GM12878 (cell line): ENCODE results near the gene VMP1. TPM values are rescaled to one million over a fixed set of nuclear protein-coding genes. Genes with fewer than 3 reads are reported as not detected.

Experiments
- ATAC-seq: fragments of 200-7000 bp; cut with Tn5 transposase; 3 replicates; pipeline ENCODE4 v1.9.1; 2020; ENCODE audit warnings: mild to moderate bottlenecking, moderate library complexity
- BruUV-seq: library from RNA; stranded (reverse); fragments of 400-500 nt; replicated peaks from 2 replicates; lab custom pipeline; 2021; lab: Mats Ljungman, UMichigan
- CTCF ChIA-PET: fragments of 300-600 bp; sonication (Branson Sonifier 250); formaldehyde crosslinking; extraction: SDS; loops from one replicate; lab custom pipeline; 2021; ENCODE audit warnings: inconsistent platforms; lab: Yijun Ruan, JAX
- POLR2A ChIA-PET: fragments of 350-600 bp; formaldehyde crosslinking; extraction: SDS; loops from one replicate; lab custom pipeline; 2021; ENCODE audit warnings: inconsistent platforms; lab: Charles Lee
- RAD21 ChIA-PET: fragments of 300-600 bp; sonication (Branson Sonifier 250); formaldehyde crosslinking; loops from one replicate; lab custom pipeline; 2023; ENCODE audit warnings: antibody characterized with exemption; ENCODE audit not compliant: unreplicated experiment; lab: Charles Lee
- SMC1A ChIA-PET: fragments of 300-600 bp; sonication (Branson Sonifier 250); formaldehyde crosslinking; loops from one replicate; lab custom pipeline; 2023; ENCODE audit not compliant: unreplicated experiment, uncharacterized antibody; lab: Charles Lee
- DNase-seq: peaks from one replicate; pipeline ENCODE4 v3.0.0-alpha.2; 2011; ENCODE audit warnings: low read depth, low spot score
- FAIRE-seq: peaks from 3 replicates; lab custom pipeline; 2011; peaks lifted over from hg19 to GRCh38; lab: Jason Lieb, UNC
- H2AFZ ChIP-seq: 2 replicates; pipeline ENCODE4 v1.6.0; 2011; ENCODE audit warnings: low read depth, low read length, control low read depth; ENCODE audit not compliant: control insufficient read depth
- H3K27ac ChIP-seq: 2 replicates; pipeline ENCODE4 v1.5.1; 2011; ENCODE audit warnings: control low read depth; ENCODE audit not compliant: control insufficient read depth, insufficient read depth
- H3K27me3 ChIP-seq, 2 experiments: replicated peaks in 1 of 2; 2 replicates each; pipeline versions ENCODE4 v1.6.0 to v1.6.1; 2011; ENCODE audit warnings: low read length in 1 of 2; ENCODE audit not compliant: control insufficient read depth in 2 of 2, insufficient read depth in 2 of 2
- H3K36me3 ChIP-seq, 2 experiments: 2 replicates each; pipeline ENCODE4 v1.5.1; 2011; ENCODE audit warnings: low read length in 1 of 2; ENCODE audit not compliant: control insufficient read depth in 2 of 2, insufficient read depth in 2 of 2
- H3K4me1 ChIP-seq: 2 replicates; pipeline ENCODE4 v1.6.1; 2011; ENCODE audit warnings: mild to moderate bottlenecking, low read length, moderate library complexity, mixed read lengths; ENCODE audit not compliant: control insufficient read depth, insufficient read depth
- H3K4me2 ChIP-seq: 2 replicates; pipeline ENCODE4 v1.6.0; 2011; ENCODE audit warnings: control low read depth; ENCODE audit not compliant: control insufficient read depth, insufficient read depth
- H3K4me3 ChIP-seq: fragments of 200-600 bp; sonication (generic); 2 replicates; pipeline ENCODE4 v1.5.1; 2016
- H3K79me2 ChIP-seq: 2 replicates; pipeline ENCODE4 v1.6.0; 2011; ENCODE audit warnings: low read length; ENCODE audit not compliant: control insufficient read depth, insufficient read depth
- H3K9ac ChIP-seq: 2 replicates; pipeline ENCODE4 v1.8.0; 2011; ENCODE audit warnings: low read length, control low read depth, mixed read lengths; ENCODE audit not compliant: control insufficient read depth, insufficient read depth
- H3K9me3 ChIP-seq: replicated peaks from 3 replicates; pipeline ENCODE4 v1.5.1; 2011; ENCODE audit warnings: mild to moderate bottlenecking, low read length; ENCODE audit not compliant: control insufficient read depth, insufficient read depth
- H4K20me1 ChIP-seq: 2 replicates; pipeline ENCODE4 v1.6.0; 2011; ENCODE audit not compliant: control insufficient read depth, insufficient read depth
- JUND ChIP-seq: IDR thresholded peaks from 2 replicates; pipeline ENCODE4 v1.6.1; 2012; ENCODE audit warnings: low read depth, mild to moderate bottlenecking, low read length, improper control_type of control experiment, moderate library complexity
- KLF5 ChIP-seq: fragments of 450-650 bp; IDR thresholded peaks from 2 replicates; pipeline ENCODE4 v1.6.1; 2014; ENCODE audit warnings: mild to moderate bottlenecking; ENCODE audit not compliant: partially characterized antibody
- PBX3 ChIP-seq: IDR thresholded peaks from 2 replicates; pipeline ENCODE4 v1.6.1; 2011; ENCODE audit warnings: mild to moderate bottlenecking, low read depth, low read length, moderate library complexity; ENCODE audit not compliant: insufficient replicate concordance
- RB1 ChIP-seq: fragments of 450-650 bp; formaldehyde crosslinking; IDR thresholded peaks from 2 replicates; pipeline ENCODE4 v1.6.1; 2017; ENCODE audit warnings: mild to moderate bottlenecking, borderline replicate concordance
- SREBF2 ChIP-seq: IDR thresholded peaks from 2 replicates; pipeline ENCODE4 v1.6.1; 2012; ENCODE audit warnings: mild to moderate bottlenecking, low read length
- ZNF592 ChIP-seq: fragments of 450-650 bp; IDR thresholded peaks from 2 replicates; pipeline ENCODE4 v1.6.1; 2017; ENCODE audit warnings: mild to moderate bottlenecking, moderate library complexity
- in situ Hi-C: fragments of 300-500 bp; cut with MboI; formaldehyde crosslinking; loops from 9 replicates; pipeline ENCODE4 v1.14.3; 2018; ENCODE audit warnings: mixed read lengths
- intact Hi-C: fragments of 100-400 bp; cut with micrococcal nuclease; formaldehyde crosslinking; loops from one replicate; pipeline ENCODE4 v1.14.2; 2022; ENCODE audit not compliant: unreplicated experiment
- polyA plus RNA-seq, 11 experiments: library from polyadenylated mRNA; depleted of rRNA in 4 of 11; unstranded in 6 of 11; stranded (reverse) in 5 of 11; fragments of >200 nt; fragmentation: Nextera tagmentation in 4 of 11; fragmentation: Illumina TruSeq in 1 of 11; extraction: Ambion mirVana in 4 of 11; extraction: Trizol in 1 of 11; gene quantifications; 1 replicate in 1 of 11; 2 replicates in 10 of 11; pipeline versions ENCODE4 v1.2.1 to v1.2.3, GENCODE V29; 2011 to 2016; ENCODE audit warnings: inconsistent platforms in 2 of 11, missing spikeins in 2 of 11, low read depth in 1 of 11
- total RNA-seq, 4 experiments: library from RNA; depleted of rRNA in 3 of 4; stranded (reverse); fragments of >200 nt in 3 of 4; fragmentation: Illumina TruSeq in 1 of 4; extraction: Trizol in 1 of 4; gene quantifications; 2 replicates each; pipeline versions ENCODE4 v1.2.1 to v1.2.3, GENCODE V29; 2013 to 2021

VMP1 gene
- total and polyA plus RNA-seq, 10 of the 15 experiments (the other 5 are each of a cell fraction or from before 2014, with no cell fraction given): 88.4 to 199 (median 132) TPM

GRCh38 chr17:59680314-59680713 lies 27.1 kb upstream of the VMP1 start (continued):
- TF ChIP-seq ZNF592: no peak

DNA sequence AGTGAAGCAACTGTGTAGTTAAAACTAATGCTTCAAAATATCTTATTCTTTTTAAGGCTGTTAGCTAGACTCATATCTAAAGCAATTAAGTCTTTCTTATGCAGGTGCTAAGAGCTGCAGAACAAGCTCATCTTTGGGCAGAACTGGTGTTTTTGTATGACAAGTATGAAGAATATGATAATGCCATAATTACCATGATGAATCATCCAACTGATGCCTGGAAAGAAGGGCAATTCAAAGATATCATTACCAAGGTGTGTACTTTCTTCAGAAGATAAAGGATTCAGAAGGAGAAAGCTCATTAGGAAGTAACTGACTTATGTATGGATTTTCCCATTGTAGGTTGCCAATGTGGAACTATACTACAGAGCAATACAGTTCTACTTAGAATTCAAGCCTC lies 24.2 kb upstream of the VMP1 start:
- Histone ChIP-seq H2AFZ (no peak overlapping the region), H3K9me3 (no peaks in the 10 kb centered on the region), H3K27ac (no peak overlapping the region), H3K4me2 (no peak overlapping the region), H3K4me1 (no peaks in the 10 kb centered on the region), H4K20me1 (no peaks in the 10 kb centered on the region), H3K27me3 (no peaks in the 10 kb centered on the region), H3K36me3 (peaks cover 13 to 59% of the 10 kb centered on the region in 2 experiments), H3K79me2 (no peaks in the 10 kb centered on the region), H3K4me3 (no peak overlapping the region), H3K9ac (no peak overlapping the region)
- ChIA-PET SMC1A (interaction anchor here (0.8 to 2.3 kb wide), 5 partner anchors 8 to 72 kb away, joined by 3 to 20 read pairs (median 3); no protein-coding TSS in a partner anchor), POLR2A (interaction anchor here (0.6 kb wide), 2 partner anchors 24 to 641 kb away, joined by 3 read pairs; partner anchors contain the start of genes PTRH2 and VMP1), RAD21 (interaction anchor here (0.8 to 1.6 kb wide), 3 partner anchors 9 to 24 kb away, joined by 3 to 5 read pairs (median 4); partner anchors contain the start of genes PTRH2 and VMP1), CTCF (interaction anchor here (1.1 to 1.5 kb wide), 2 partner anchors 17 to 373 kb away, joined by 3 to 6 read pairs; no protein-coding TSS in a partner anchor)
- ATAC-seq: no peak
- in situ Hi-C loops: no loop called here
- no TSS peak for BruUV-seq
- no peak for FAIRE-seq
- no peak for DNase-seq
- TF ChIP-seq JUND (no peak), SREBF2 (no peak), PBX3 (no peak), RB1 (no peak), KLF5 (no peak)
- intact Hi-C loops: no loop called here
